Measurements from ENCODE around the gene TMEM119.

The TMEM119 gene, protein sequence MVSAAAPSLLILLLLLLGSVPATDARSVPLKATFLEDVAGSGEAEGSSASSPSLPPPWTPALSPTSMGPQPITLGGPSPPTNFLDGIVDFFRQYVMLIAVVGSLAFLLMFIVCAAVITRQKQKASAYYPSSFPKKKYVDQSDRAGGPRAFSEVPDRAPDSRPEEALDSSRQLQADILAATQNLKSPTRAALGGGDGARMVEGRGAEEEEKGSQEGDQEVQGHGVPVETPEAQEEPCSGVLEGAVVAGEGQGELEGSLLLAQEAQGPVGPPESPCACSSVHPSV

DNA sequence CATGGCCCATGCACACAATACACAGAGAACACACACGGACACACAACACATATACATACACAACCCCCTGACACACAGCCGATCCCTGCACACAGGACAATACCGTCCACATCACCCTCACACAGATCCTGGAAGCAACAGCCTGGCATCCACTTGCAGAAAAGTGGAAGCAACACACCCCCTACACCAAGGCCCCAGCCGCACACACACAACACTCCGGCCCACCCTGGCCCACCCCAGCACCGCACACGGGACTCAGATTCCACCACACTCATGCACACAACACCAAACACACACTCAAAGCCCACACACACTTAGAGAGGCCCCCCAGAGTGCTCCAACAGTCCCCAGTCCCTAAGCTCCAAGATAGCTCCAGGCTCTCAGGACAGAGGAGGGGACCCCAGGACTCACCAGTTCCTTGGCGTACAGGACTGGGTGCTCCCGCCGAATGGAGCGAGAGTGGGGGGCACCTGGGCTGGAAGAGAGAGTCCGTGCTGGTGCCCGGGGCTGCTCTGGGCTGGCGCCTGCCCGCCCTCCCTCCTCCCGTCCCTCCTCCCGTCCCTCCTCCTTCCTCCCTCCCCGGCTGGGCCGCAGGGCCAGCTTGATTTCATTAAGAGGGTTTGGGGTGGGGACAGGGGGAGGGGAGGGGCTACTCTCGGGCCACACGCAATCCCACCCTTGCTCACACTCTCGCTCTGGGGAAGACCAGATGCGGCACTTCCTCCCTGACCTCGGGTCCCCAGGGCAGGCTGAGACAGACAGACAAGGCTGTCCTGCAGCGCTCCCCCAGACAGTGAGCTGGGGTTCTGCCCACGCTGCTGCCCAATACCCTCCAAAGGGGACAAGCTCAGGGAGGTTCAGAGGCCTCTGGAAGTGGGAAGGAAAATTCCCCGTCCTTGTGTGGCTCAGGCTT is at the start of gene TMEM119:
Gene TMEM119 (minus strand): TSS at position 526 of the 913 bp plus-strand sequence. CDS start 5,701 bp downstream, outside the sequence.
- no peak within 1 kb of the TSS for H3K27ac ChIP-seq (ENCODE audit: low read depth, low read length)
- peaks cover 0 to 3% of the 10 kb centered on the region in 2 donors for H3K27me3 ChIP-seq (ENCODE audit: control insufficient read depth in 1 of 2, insufficient read depth in 2 of 2, low read length in 2 of 2)

DNA sequence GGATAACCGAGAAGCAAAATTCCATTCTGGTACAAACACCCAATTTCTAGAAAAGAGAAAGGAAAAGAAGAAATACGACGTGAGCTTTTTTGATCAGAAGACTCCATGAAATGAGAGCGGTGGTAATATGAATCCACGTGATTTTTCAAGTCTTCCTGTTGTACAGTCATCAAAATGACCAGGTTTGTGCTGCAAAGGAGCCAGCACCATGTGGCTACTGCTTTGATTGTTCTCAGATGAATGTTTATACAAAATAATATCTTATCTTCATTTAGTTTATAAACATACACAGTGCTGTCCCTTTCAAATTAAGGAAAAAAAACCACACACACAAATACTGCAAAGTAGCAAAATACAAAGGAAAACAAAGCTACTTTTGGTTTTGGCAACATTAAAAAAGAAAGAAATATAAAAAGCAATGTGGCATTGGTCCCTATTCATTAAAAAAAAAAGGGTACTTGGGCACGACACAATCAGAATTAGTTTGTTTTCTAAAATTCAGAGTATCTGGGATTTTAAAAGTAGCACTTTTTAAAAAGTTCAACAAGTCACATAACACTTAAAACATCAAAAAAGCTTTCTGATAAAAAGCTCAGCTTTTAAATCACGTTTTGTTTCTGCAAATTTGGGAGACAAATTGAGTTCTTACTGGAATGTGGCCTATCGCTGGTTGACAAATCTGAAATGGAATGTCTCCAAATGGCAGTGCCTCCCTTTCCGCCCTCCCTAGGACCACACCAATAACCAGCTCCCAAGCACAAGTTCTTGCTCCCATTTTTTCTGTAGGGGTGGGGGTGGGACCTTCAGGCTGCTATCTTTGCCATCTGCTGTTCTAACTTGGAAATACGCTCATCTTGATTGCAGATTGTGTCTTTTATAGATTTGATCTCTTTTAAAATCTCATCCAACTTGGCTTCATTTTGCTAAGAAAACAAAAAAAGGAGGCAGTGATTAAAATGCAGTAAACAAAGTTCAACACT is 49.0 kb upstream of the TMEM119 start:
- Histone ChIP-seq H3K27ac (ENCODE audit: low read depth, low read length) (no peak overlapping the region), H3K27me3 (ENCODE audit: control insufficient read depth in 1 of 2, insufficient read depth in 2 of 2, low read length in 2 of 2) (no peaks in the 10 kb centered on the region), H3K4me1 (ENCODE audit: insufficient read depth, low read length) (peaks cover 25% of the 10 kb centered on the region), H3K4me3 (ENCODE audit: low read depth in 1 of 2, low read length in 2 of 2) (no peak overlapping the region), H3K36me3 (ENCODE audit: insufficient read depth, low read length) (peaks cover 63% of the 10 kb centered on the region), H3K9ac (ENCODE audit: low read length) (no peak overlapping the region), H3K9me3 (ENCODE audit: low read length) (no peaks in the 10 kb centered on the region)

More for the DNA sequence above, at the start of gene TMEM119:
- no peak within 1 kb of the TSS for H3K9ac ChIP-seq (ENCODE audit: low read length)
- no peaks in the 10 kb centered on the region for H3K36me3 ChIP-seq (ENCODE audit: insufficient read depth, low read length)
- no peaks in the 10 kb centered on the region for H3K9me3 ChIP-seq (ENCODE audit: low read length)
- no peaks in the 10 kb centered on the region for H3K4me1 ChIP-seq (ENCODE audit: insufficient read depth, low read length)
- H3K4me3 ChIP-seq (ENCODE audit: low read depth in 1 of 2, low read length in 2 of 2), result peak within 1 kb of the TSS in 1 of 2 donors; percentile 23

DNA sequence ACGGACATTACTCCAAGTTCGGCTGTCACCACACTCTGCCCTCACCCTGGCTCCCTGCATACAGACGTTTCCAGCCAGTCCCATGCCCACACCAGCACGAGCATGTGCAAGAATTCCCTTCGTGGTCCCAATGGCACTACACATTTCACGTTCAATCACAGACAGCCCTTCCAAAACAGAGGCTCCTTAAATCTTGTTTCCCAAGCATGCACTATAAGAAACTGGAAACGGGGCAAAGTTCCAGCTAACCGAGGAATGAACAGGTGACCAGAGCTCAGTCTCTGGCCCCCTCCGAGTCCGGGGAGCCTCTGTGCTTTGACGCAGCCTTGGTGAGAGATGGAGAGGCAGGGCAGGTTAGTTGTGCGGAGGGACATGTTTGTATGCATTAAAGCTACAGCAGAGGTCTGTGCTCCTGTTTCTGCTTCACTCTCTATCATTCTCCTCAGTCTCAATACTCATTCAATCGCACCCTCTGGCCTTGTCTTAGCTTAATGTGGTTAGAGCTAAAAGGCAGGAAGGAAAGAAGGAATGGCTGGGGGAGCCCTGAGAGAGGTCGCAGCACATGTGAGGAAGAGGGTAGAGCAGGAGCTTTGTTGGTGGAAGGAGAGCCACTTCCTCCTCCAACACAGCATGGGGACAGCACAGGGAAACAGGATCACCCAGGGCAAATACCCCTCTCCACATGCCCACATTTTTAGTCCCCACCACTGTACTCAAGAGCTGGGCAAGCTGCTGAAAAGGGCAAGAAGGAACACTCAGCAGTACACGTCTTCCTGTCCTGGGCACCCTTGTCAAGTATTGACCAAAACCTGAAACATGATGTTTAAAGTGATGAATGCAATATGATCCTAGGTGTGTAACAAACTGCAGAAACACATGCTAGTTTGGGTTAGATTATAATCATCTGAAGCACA is 48.1 kb upstream of the TMEM119 start:
- no peaks in the 10 kb centered on the region for H3K27me3 ChIP-seq (ENCODE audit: control insufficient read depth in 1 of 2, insufficient read depth in 2 of 2, low read length in 2 of 2)
- H3K27ac ChIP-seq (ENCODE audit: low read depth, low read length), result no peak overlapping the region
- no peaks in the 10 kb centered on the region for H3K9me3 ChIP-seq (ENCODE audit: low read length)
- peaks cover 34% of the 10 kb centered on the region for H3K4me1 ChIP-seq (ENCODE audit: insufficient read depth, low read length)
- H3K9ac ChIP-seq (ENCODE audit: low read length), result no peak overlapping the region
- H3K36me3 ChIP-seq (ENCODE audit: insufficient read depth, low read length), result peaks cover 56% of the 10 kb centered on the region
- no peak overlapping the region for H3K4me3 ChIP-seq (ENCODE audit: low read depth in 1 of 2, low read length in 2 of 2)

DNA sequence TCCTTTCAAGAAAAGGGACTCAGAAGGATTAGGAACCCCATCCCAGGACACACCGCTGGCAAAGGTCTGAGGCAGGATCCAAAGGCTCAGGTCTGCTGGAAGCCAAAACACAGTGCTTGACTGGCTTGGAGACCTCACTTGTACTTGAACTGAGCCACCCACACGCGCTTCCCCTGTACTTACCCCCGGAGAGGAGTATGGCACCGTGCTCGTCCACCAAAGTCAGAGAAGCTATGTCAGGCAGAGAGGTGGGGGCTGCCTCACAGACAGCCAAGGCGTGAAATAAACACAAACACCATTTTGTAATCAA is 46.9 kb upstream of the TMEM119 start:
- Histone ChIP-seq H3K4me3 (ENCODE audit: low read depth in 1 of 2, low read length in 2 of 2) (no peak overlapping the region), H3K4me1 (ENCODE audit: insufficient read depth, low read length) (peaks cover 34% of the 10 kb centered on the region), H3K9ac (ENCODE audit: low read length) (no peak overlapping the region), H3K27me3 (ENCODE audit: control insufficient read depth in 1 of 2, insufficient read depth in 2 of 2, low read length in 2 of 2) (no peaks in the 10 kb centered on the region), H3K9me3 (ENCODE audit: low read length) (no peaks in the 10 kb centered on the region), H3K36me3 (ENCODE audit: insufficient read depth, low read length) (peaks cover 49% of the 10 kb centered on the region), H3K27ac (ENCODE audit: low read depth, low read length) (peak overlapping the region; percentile 30)

DNA sequence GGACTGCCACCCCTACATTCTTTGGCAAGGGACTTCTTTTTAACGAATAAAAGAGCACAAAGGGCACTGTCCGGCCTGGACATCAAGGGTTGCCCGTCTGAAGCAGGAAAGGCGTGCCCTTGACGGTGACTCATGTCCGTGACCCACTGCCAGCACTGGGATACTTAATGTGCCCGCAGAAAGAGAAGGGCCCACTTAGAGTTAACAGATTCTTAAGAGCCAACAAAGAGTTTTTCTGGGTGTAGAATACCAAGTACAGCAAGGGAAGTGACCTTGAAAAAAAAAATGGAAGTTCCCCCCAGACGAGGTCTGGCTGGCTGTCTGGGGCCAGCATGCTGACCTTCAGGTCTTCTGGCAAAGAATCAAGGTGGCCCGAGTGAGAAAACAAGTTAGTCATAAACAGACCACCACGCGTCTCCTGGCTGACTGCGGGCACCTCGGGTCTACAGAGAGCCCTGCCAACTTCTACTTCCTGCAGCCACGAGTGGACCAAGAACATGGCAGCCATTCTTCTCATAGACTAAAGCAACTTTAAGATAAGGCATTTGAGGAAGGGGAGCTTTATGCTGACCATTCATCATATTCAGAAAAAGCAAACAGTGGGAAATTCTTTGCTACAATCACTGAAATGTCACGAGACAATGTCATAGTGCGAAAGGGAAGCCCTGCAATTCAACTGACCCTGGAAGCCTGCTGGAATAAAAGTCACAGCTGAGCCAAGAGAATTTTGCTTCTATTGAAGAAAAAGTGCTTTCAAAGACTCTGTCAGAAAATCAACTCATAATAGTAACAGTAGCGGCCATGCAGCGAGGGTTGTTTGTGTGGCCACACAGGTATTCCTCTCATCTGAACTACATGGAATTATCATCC is 46.3 kb upstream of the TMEM119 start:
- Histone ChIP-seq H3K9me3 (ENCODE audit: low read length) (no peaks in the 10 kb centered on the region), H3K9ac (ENCODE audit: low read length) (no peak overlapping the region), H3K4me1 (ENCODE audit: insufficient read depth, low read length) (peaks cover 29% of the 10 kb centered on the region), H3K27me3 (ENCODE audit: control insufficient read depth in 1 of 2, insufficient read depth in 2 of 2, low read length in 2 of 2) (no peaks in the 10 kb centered on the region), H3K4me3 (ENCODE audit: low read depth in 1 of 2, low read length in 2 of 2) (no peak overlapping the region), H3K36me3 (ENCODE audit: insufficient read depth, low read length) (peaks cover 47% of the 10 kb centered on the region), H3K27ac (ENCODE audit: low read depth, low read length) (peak overlapping the region; percentile 30)

DNA sequence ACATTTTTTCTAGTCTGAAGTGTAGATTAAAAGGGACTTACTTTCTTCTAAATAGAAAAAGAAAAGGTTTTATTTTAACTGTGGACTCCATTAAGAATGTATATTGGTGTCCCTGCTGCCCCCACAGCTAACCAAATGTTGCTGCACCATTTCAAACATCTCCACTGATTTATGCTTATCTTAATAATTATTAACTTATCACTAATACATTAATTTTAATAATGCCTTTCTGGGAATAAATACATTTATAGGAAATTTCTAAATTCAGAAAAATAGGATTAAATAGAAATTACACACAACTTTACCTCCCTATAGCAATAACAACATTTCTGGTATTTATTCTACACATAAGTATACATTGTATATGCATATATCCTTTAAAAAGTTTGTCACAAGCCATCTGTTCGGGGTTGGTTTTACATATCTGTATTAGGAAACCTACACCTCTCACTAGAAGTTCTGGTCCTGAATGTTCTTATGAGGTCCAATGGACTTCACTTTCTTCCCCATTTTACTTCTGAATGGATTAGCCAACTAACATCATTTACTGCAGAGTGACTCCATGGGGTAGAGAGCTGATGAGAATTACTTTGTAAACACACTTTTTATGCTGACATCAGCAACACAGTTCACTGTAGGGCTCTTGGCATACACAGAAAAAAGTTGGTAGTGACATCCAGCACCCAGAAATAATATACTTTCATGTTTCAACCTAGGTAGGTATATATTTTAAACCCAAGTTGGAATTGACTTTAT is 45.2 kb upstream of the TMEM119 start:
- Histone ChIP-seq H3K4me1 (ENCODE audit: insufficient read depth, low read length) (peaks cover 40% of the 10 kb centered on the region), H3K4me3 (ENCODE audit: low read depth in 1 of 2, low read length in 2 of 2) (no peak overlapping the region), H3K9me3 (ENCODE audit: low read length) (no peaks in the 10 kb centered on the region), H3K27me3 (ENCODE audit: control insufficient read depth in 1 of 2, insufficient read depth in 2 of 2, low read length in 2 of 2) (no peaks in the 10 kb centered on the region), H3K9ac (ENCODE audit: low read length) (no peak overlapping the region), H3K27ac (ENCODE audit: low read depth, low read length) (no peak overlapping the region), H3K36me3 (ENCODE audit: insufficient read depth, low read length) (peaks cover 36% of the 10 kb centered on the region)

DNA sequence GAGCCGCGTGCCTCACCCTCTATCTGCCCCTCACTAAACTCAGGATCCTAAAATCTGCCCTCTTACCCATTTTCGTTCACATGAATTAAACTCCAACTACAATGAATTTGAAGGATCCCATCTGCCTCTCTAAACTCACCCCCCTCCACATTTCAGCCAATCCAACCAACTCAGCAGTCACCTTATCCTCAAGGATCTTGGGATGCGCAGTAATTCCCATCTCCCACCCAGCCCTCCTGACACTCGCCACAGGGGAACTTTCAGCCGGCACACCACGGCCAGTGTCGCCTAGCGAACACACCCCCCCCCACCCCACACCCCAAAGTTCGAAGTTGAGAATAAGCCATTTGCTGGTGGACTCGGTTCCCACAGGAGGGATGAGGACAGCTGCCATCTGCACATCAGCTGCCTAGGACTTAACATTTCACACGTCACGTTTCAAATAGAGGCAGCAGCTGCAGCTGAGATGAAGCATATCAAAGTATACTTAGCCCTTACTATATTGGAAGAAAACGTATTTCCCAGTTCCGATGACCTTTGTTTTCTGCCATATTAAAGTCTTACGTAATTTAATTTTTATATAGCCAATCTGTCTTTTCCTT is 44.5 kb upstream of the TMEM119 start:
- H3K27me3 ChIP-seq (ENCODE audit: control insufficient read depth in 1 of 2, insufficient read depth in 2 of 2, low read length in 2 of 2), result no peaks in the 10 kb centered on the region
- peak overlapping the region; percentile 28 for H3K27ac ChIP-seq (ENCODE audit: low read depth, low read length)
- no peak overlapping the region for H3K4me3 ChIP-seq (ENCODE audit: low read depth in 1 of 2, low read length in 2 of 2)
- H3K36me3 ChIP-seq (ENCODE audit: insufficient read depth, low read length), result peaks cover 28% of the 10 kb centered on the region
- no peaks in the 10 kb centered on the region for H3K9me3 ChIP-seq (ENCODE audit: low read length)
- no peak overlapping the region for H3K9ac ChIP-seq (ENCODE audit: low read length)
- peaks cover 47% of the 10 kb centered on the region for H3K4me1 ChIP-seq (ENCODE audit: insufficient read depth, low read length)

DNA sequence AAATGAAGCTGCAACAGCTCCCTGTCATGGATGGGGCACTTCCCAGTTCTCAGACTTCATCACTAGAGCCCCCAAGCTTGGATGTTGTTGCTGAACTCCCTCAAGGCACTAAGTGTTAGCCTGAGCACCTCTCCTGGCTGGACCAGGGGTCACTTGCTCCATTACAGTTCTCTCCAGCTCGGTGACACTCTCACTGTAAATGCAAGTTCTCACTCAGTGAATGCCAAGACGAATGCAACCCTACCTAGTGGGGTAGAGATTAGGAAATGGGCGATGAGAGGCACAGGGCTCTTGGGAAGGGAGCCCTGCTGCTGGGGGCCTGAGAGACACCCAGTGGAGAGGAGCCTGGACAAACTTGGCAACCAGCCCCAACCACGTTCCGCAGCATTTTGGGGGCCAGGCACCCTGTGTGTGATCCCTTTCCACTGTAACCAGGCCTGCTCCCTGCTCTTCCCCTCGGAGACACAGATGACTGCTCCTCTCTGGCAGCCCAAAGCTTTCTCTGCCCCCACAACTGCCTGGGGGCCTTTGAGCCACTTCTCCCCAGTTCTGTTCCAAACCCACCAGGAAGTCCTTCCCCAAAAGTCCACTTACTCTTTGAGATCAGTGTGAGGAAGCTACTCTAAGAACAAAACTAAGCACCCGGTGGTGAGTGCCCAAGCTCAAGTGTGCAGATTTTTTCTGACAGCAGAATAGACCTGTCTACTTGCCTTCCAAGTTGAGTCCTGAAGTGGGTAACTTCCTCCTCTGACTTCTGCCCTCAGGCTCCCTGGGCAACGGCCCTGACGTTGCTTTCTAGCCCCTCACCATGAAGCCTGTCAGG is 43.8 kb upstream of the TMEM119 start:
- H3K4me3 ChIP-seq (ENCODE audit: low read depth in 1 of 2, low read length in 2 of 2), result no peak overlapping the region
- H3K9me3 ChIP-seq (ENCODE audit: low read length), result no peaks in the 10 kb centered on the region
- peaks cover 54% of the 10 kb centered on the region for H3K4me1 ChIP-seq (ENCODE audit: insufficient read depth, low read length)
- H3K27ac ChIP-seq (ENCODE audit: low read depth, low read length), result peak overlapping the region; percentile 28
- H3K27me3 ChIP-seq (ENCODE audit: control insufficient read depth in 1 of 2, insufficient read depth in 2 of 2, low read length in 2 of 2), result no peaks in the 10 kb centered on the region
- no peak overlapping the region for H3K9ac ChIP-seq (ENCODE audit: low read length)
- peaks cover 24% of the 10 kb centered on the region for H3K36me3 ChIP-seq (ENCODE audit: insufficient read depth, low read length)
